SK-N-SH treated with all-trans-retinoic acid at 6 μM for 48 hours (cell line): ENCODE data around the gene KEL.

Experiments
- ATAC-seq: fragments of 200-7000 bp; cut with Tn5 transposase; 3 replicates; pipeline ENCODE4 v1.9.1; 2020; ENCODE audit warnings: mild to moderate bottlenecking, moderate library complexity
- ARNTL ChIP-seq: fragments of 450-650 bp; formaldehyde crosslinking; IDR thresholded peaks from 2 replicates; pipeline ENCODE4 v1.5.0; 2020; ENCODE audit warnings: low read depth, mild to moderate bottlenecking, moderate library complexity, borderline replicate concordance
- BACH2 ChIP-seq: fragments of 250-450 bp; sonication (Bioruptor Pico); IDR thresholded peaks from 2 replicates; pipeline ENCODE4 v1.9.0; 2021; ENCODE audit warnings: mild to moderate bottlenecking, borderline replicate concordance
- CREB5 ChIP-seq: fragments of 250-450 bp; sonication (Bioruptor Pico); IDR thresholded peaks from 2 replicates; pipeline ENCODE4 v1.5.1; 2020; ENCODE audit warnings: low read depth, mild to moderate bottlenecking, moderate library complexity
- CSDC2 ChIP-seq: fragments of 250-450 bp; sonication (Bioruptor Pico); IDR thresholded peaks from 2 replicates; pipeline ENCODE4 v1.5.0; 2020; ENCODE audit warnings: mild to moderate bottlenecking, moderate library complexity
- ISL1 ChIP-seq: fragments of 250-450 bp; sonication (Bioruptor Pico); IDR thresholded peaks from 2 replicates; pipeline ENCODE4 v2.1.2; 2022; ENCODE audit warnings: mild to moderate bottlenecking, moderate library complexity
- OSR1 ChIP-seq: fragments of 250-450 bp; sonication (Bioruptor Pico); IDR thresholded peaks from 2 replicates; pipeline ENCODE4 v1.8.0; 2022; ENCODE audit warnings: moderate library complexity, mild to moderate bottlenecking, inconsistent platforms
- PATZ1 ChIP-seq: fragments of 250-450 bp; sonication (Bioruptor Pico); IDR thresholded peaks from 2 replicates; pipeline ENCODE4 v1.8.0; 2020; ENCODE audit warnings: mild to moderate bottlenecking, moderate library complexity, borderline replicate concordance
- POU6F1 ChIP-seq: fragments of 250-450 bp; sonication (Bioruptor Pico); IDR thresholded peaks from 2 replicates; pipeline ENCODE4 v1.8.0; 2021; ENCODE audit warnings: low read depth, mild to moderate bottlenecking, moderate library complexity, borderline replicate concordance
- PPARA ChIP-seq: fragments of 250-450 bp; sonication (Bioruptor Pico); IDR thresholded peaks from 2 replicates; pipeline ENCODE4 v1.5.0; 2020; ENCODE audit warnings: mild to moderate bottlenecking, borderline replicate concordance
- RARB ChIP-seq: fragments of 250-450 bp; sonication (Bioruptor Pico); IDR thresholded peaks from 2 replicates; pipeline ENCODE4 v1.8.0; 2021; ENCODE audit warnings: mild to moderate bottlenecking, moderate library complexity
- TCF4 ChIP-seq: fragments of 250-450 bp; sonication (Bioruptor Pico); IDR thresholded peaks from 2 replicates; pipeline ENCODE4 v1.8.0; 2021; ENCODE audit warnings: mild to moderate bottlenecking, moderate library complexity, borderline replicate concordance
- TOX ChIP-seq: fragments of 250-450 bp; sonication (Bioruptor Pico); IDR thresholded peaks from 2 replicates; pipeline ENCODE4 v1.8.0; 2021; ENCODE audit warnings: mild to moderate bottlenecking, moderate library complexity, borderline replicate concordance
- TSHZ2 ChIP-seq: fragments of 250-450 bp; sonication (Bioruptor Pico); IDR thresholded peaks from 2 replicates; pipeline ENCODE4 v1.5.0; 2020; ENCODE audit warnings: mild to moderate bottlenecking, moderate library complexity
- ZC3H10 ChIP-seq: fragments of 250-450 bp; sonication (Bioruptor Pico); IDR thresholded peaks from 2 replicates; pipeline ENCODE4 v1.5.1; 2021; ENCODE audit warnings: mild to moderate bottlenecking, moderate library complexity
- ZFP30 ChIP-seq: fragments of 450-650 bp; formaldehyde crosslinking; IDR thresholded peaks from 2 replicates; pipeline ENCODE4 v1.5.0; 2022; ENCODE audit warnings: mild to moderate bottlenecking, moderate library complexity
- ZNF70 ChIP-seq: fragments of 450-650 bp; formaldehyde crosslinking; IDR thresholded peaks from 2 replicates; pipeline ENCODE4 v1.5.0; 2020; ENCODE audit warnings: mild to moderate bottlenecking, moderate library complexity
- ZNF8 ChIP-seq: fragments of 450-650 bp; formaldehyde crosslinking; IDR thresholded peaks from 2 replicates; pipeline ENCODE4 v1.5.0; 2020; ENCODE audit warnings: mild to moderate bottlenecking, moderate library complexity

Gene KEL

GRCh38 chr7:142933624-142934023, 28.5 kb downstream of the KEL start, which contains the start of gene TRPV5:
Gene TRPV5, minus strand, starts transcription at chr7:142933746. Its CDS starts 287 bp downstream, at chr7:142933459.
- TF ChIP-seq ISL1 (no peak), OSR1 (no peak), CSDC2 (no peak), ZNF8 (CRISPR knock-in tag) (no peak), ARNTL (CRISPR knock-in tag) (no peak), TSHZ2 (CRISPR knock-in tag) (no peak), TOX (no peak)
- TF ChIP-seq, all 23 proteins: peak for 0
- ATAC-seq: no peak; the same call in 2 of the 3 replicates

- no peak for TF ChIP-seq PATZ1
- TF ChIP-seq ZFP30 (CRISPR knock-in tag): no peak
- no peak for ATAC-seq
Measured at GRCh38 chr7:142933092-142933475, 29.1 kb downstream of the KEL start.

- ATAC-seq: peak; percentile 24; the same call in 2 of the 3 replicates
- TF ChIP-seq TCF4 (no peak), CREB5 (CRISPR knock-in tag) (no peak), ZFP30 (CRISPR knock-in tag) (no peak), OSR1 (no peak), ISL1 (no peak), ZNF70 (no peak), TSHZ2 (CRISPR knock-in tag) (no peak)
Measured at GRCh38 chr7:142932386-142933091, 29.6 kb downstream of the KEL start.

GRCh38 chr7:142930126-142930730, 31.9 kb downstream of the KEL start:
- ATAC-seq: no peak
- TF ChIP-seq OSR1: no peak

GRCh38 chr7:142927949-142928348, 34.2 kb downstream of the KEL start:
- ATAC-seq: no peak
- TF ChIP-seq ZNF8 (CRISPR knock-in tag): no peak
- no peak for TF ChIP-seq PPARA (CRISPR knock-in tag)
- TF ChIP-seq BACH2 (CRISPR knock-in tag): no peak
- no peak for TF ChIP-seq ISL1
- TF ChIP-seq CSDC2: no peak
- TF ChIP-seq POU6F1 (CRISPR knock-in tag): no peak
- TF ChIP-seq TOX: no peak
- TF ChIP-seq OSR1: no peak
- TF ChIP-seq ZNF70: no peak
- no peak for TF ChIP-seq RARB
- TF ChIP-seq PATZ1: no peak
- TF ChIP-seq ZC3H10: no peak
